ENCODE measurements around the gene BABAM2.

DNA sequence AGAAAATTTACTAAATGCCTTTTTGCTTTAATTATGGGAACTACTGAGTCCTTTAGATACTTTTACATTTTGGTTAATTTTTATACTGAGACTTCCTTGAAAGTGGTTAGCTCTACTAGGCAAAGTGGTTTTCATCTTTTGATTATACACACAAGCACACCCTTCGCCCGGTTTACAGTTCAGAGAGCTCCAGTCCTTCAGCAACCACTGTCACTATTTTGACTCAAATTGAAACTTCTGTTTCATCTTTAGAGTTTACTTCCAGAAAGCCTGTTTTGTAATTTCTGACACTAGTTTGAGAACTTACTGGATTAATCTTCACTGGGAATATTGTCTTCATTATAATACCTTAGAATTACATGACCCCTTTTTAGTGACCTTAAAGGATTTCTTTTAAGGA, 361.8 kb downstream of the BABAM2 start:
- no peak for TF ChIP-seq POLR2AphosphoS5 (IDR thresholded peaks at IDR 0.05; ENCODE audit: low read length)
- no peak; the same call in 1 of the 2 replicates for TF ChIP-seq SMC3 (IDR thresholded peaks at IDR 0.05; ENCODE audit: borderline replicate concordance, low read length)
- TF ChIP-seq, protein P1, sequence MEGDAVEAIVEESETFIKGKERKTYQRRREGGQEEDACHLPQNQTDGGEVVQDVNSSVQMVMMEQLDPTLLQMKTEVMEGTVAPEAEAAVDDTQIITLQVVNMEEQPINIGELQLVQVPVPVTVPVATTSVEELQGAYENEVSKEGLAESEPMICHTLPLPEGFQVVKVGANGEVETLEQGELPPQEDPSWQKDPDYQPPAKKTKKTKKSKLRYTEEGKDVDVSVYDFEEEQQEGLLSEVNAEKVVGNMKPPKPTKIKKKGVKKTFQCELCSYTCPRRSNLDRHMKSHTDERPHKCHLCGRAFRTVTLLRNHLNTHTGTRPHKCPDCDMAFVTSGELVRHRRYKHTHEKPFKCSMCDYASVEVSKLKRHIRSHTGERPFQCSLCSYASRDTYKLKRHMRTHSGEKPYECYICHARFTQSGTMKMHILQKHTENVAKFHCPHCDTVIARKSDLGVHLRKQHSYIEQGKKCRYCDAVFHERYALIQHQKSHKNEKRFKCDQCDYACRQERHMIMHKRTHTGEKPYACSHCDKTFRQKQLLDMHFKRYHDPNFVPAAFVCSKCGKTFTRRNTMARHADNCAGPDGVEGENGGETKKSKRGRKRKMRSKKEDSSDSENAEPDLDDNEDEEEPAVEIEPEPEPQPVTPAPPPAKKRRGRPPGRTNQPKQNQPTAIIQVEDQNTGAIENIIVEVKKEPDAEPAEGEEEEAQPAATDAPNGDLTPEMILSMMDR (IDR thresholded peaks at IDR 0.05 in 2 of 3, conservative IDR thresholded peaks at IDR 0.05 in 1 of 3; ENCODE audit: control insufficient read depth in 2 of 3, extremely low read depth in 1 of 3, insufficient read depth in 1 of 3, low read depth in 3 of 3, low read length in 3 of 3) = no peak
- TF ChIP-seq RFX5 (IDR thresholded peaks at IDR 0.05; ENCODE audit: low read depth, low read length) = no peak
- peak; percentile 49; the same call in 1 of the 2 replicates for TF ChIP-seq ZNF217 (IDR thresholded peaks at IDR 0.05)
- no peak for TF ChIP-seq SUZ12 (IDR thresholded peaks at IDR 0.05; ENCODE audit: unreplicated experiment)
- TF ChIP-seq HDAC6 (IDR thresholded peaks at IDR 0.05; ENCODE audit: unreplicated experiment) = no peak
- peak; percentile 70 for TF ChIP-seq EED (IDR thresholded peaks at IDR 0.05; ENCODE audit: low read depth)
